ENCODE results near the gene WDR91.

The WDR91 gene

DNA sequence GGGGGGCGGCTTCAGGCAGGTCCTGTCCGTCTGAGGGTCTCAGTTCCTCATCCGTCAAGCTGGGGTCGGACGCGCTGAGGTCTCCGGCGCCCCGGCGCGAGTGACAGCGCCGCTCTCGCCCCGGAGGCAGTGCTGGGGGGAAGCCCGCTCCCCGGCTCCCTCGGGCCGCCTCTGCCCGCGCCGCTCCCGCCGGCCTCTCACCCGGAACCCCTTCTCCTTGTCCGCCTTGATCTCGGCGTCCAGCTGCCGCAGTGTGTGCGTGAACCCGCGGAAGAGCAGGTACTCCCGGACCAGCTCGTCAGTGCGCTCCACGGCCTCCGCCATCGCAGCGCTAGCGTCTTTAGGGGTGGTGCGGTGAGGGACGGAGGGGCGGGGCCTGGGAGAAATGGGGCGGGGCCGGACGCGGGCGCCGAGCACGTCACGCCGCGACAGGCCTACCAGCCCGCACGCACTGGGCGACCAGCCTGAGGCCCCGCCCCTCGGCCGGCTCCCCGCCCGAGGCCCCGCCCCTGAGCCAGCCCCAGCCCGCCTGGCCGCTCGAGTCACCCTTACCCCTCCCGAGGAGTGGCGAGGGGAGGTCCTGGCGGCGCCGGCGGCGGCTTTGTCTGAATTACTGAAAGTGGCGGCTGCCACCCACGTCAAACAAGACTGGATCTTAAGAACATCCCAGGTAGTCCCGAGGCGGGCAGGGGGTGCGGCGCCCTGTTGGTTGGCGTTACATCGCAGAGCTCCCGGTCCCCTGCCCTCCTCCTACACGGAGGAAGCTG, at the start of gene WDR91:
Gene WDR91, minus strand, starts transcription at position 348 of the 767 bp plus-strand sequence. Its CDS starts 24 bp downstream, at position 324.
- in situ Hi-C loops (cut with HindIII; ENCODE audit: low sequenced_read_pairs), result no loop called here
- TF ChIP-seq, protein P1, sequence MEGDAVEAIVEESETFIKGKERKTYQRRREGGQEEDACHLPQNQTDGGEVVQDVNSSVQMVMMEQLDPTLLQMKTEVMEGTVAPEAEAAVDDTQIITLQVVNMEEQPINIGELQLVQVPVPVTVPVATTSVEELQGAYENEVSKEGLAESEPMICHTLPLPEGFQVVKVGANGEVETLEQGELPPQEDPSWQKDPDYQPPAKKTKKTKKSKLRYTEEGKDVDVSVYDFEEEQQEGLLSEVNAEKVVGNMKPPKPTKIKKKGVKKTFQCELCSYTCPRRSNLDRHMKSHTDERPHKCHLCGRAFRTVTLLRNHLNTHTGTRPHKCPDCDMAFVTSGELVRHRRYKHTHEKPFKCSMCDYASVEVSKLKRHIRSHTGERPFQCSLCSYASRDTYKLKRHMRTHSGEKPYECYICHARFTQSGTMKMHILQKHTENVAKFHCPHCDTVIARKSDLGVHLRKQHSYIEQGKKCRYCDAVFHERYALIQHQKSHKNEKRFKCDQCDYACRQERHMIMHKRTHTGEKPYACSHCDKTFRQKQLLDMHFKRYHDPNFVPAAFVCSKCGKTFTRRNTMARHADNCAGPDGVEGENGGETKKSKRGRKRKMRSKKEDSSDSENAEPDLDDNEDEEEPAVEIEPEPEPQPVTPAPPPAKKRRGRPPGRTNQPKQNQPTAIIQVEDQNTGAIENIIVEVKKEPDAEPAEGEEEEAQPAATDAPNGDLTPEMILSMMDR (IDR thresholded peaks at IDR 0.05; ENCODE audit: low read depth, low read length, missing control alignments), result no peak
- H3K4me3 ChIP-seq (ENCODE audit: low read depth, low read length), result peak within 1 kb of the TSS; percentile 83

DNA sequence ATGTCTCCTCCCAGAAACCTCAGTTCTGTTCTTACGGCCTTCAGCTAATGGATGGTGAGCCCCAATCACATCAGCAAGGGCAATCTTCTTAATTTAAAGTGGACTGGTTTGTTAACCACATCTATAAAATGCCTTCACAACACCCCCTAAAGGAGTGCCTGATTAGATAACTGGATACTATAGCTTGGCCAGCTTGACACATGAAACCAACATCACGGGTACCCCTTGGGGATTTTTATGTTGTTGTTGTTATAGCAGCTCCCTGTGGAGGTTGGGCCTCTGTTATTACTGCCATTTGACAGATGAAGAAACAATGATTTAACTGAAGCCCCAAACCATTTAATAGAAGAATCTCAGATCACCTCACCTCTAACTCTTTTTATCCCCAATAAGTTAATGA, 49.1 kb upstream of the WDR91 start:
- TF ChIP-seq, protein P1 (IDR thresholded peaks at IDR 0.05; ENCODE audit: low read depth, low read length, missing control alignments), result no peak
- H3K4me3 ChIP-seq (ENCODE audit: low read depth, low read length), result no peak overlapping the region
- no peak for DNase-seq (ENCODE audit: low read depth)
- in situ Hi-C loops (cut with HindIII; ENCODE audit: low sequenced_read_pairs), result no loop called here

More for the DNA sequence above, at the start of gene WDR91:
- DNase-seq (ENCODE audit: low read depth), result peak; percentile 72

DNA sequence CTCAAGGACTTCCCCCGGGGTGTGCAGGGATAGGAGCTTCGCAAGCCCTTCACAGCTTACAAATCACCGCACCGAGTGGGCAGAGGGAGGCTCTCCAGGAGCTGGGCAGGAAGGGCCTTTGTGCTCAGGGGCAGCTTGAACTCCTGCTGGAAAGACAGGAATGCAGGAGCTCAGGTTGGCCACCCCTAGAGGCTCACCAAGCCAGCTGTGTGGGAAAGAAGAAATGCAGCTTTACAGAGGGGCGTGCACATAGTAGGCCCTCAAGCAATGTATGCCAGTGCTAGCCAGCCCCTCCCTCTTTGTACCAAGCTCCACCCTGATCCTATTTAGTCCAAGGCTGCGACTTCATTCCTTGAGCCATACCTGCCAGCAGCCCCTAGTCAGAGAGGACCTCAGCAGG, 48.4 kb upstream of the WDR91 start:
- TF ChIP-seq, protein P1 (IDR thresholded peaks at IDR 0.05; ENCODE audit: low read depth, low read length, missing control alignments), result no peak
- in situ Hi-C loops (cut with HindIII; ENCODE audit: low sequenced_read_pairs), result no loop called here
- DNase-seq (ENCODE audit: low read depth), result no peak
- no peak overlapping the region for H3K4me3 ChIP-seq (ENCODE audit: low read depth, low read length)

DNA sequence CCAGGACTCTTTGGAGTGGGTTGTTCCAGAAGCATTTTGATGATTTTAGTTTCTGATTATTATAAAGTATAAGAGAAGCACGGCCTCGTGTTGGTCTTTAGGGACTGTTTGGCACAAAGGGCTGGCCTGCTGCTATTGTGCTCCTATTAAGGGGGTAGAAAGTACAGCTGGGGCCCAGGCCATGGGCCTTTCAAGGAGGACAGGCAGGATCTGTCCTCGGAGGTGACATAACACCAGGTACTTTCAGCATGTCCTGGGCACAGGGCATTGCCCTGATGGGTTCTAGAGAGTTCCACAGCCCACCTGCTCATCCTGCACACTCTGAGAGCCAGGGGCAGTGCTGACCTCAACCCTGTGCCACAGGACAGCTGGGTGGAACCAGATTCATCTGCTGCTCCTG, 47.3 kb upstream of the WDR91 start:
- in situ Hi-C loops (cut with HindIII; ENCODE audit: low sequenced_read_pairs), result no loop called here
- no peak for DNase-seq (ENCODE audit: low read depth)
- TF ChIP-seq, protein P1 (IDR thresholded peaks at IDR 0.05; ENCODE audit: low read depth, low read length, missing control alignments), result no peak
- H3K4me3 ChIP-seq (ENCODE audit: low read depth, low read length), result no peak overlapping the region

DNA sequence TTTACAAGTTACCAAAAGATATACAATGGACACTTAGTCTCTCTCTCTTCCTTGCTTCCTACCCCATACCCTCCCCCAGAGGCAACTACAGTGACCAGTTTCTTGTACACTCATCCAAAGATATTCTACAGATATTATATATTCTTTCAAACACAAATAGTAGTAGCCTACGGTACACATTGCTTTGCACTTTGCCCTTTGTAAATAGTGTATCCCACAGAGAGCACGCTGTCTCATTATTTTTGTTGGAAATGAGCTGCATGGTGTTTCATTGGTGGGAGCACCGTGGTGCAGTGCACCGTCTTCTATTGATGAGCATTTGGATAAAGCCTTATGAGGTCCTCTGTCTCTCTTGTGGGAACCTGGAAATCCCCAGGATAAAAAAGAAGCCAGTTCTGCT, 46.5 kb upstream of the WDR91 start:
- no peak overlapping the region for H3K4me3 ChIP-seq (ENCODE audit: low read depth, low read length)
- no peak for DNase-seq (ENCODE audit: low read depth)
- in situ Hi-C loops (cut with HindIII; ENCODE audit: low sequenced_read_pairs), result no loop called here
- TF ChIP-seq, protein P1 (IDR thresholded peaks at IDR 0.05; ENCODE audit: low read depth, low read length, missing control alignments), result no peak

DNA sequence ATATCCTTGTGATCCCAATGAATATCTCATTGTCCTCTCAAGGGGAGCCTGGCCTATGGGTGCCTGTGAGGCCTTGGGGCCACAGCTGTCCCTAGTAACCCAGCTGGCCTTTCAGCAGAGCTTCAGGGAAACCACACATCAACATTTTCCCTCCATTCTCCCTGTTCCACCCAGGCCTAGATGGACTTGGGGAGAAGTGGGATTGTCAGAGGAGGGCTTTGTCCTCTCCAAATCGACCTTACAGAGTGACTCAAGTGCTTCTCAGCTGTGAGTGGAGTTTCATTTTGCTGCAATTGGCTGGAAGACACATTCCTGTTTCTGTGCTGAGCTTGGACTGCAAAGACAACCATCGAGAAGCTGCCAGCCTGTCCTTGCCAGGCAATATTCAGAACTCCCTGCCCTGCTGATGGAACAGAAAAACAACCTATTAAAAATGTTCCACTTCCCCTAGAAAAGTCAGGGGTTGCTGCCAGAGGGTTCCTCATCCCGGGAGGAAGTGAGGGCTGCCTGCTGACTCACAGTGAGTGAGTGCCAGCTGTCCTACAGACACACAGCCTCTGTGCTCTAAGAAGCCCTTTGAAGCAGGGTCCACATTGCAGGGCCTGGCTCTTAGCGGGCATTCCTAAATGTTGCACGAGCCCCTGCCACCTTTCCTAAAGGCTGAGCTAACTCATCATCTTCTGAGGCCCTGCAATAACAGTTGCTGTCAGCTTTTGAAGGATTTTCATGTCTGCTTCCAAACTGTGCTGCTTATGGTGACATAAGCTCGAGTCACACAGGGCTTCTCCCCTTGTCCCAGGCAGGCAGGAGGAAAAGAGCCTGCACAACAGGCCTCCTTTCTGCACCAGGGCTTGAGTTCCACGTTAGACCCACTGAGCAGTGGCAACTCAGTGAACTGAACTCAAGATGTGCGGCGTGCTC, 42.8 kb upstream of the WDR91 start:
- TF ChIP-seq, protein P1 (IDR thresholded peaks at IDR 0.05; ENCODE audit: low read depth, low read length, missing control alignments), result no peak
- in situ Hi-C loops (cut with HindIII; ENCODE audit: low sequenced_read_pairs), result no loop called here
- peak; percentile 24 for DNase-seq (ENCODE audit: low read depth)
- H3K4me3 ChIP-seq (ENCODE audit: low read depth, low read length), result no peak overlapping the region

Data from astrocyte of the cerebellum (primary cell).